ENCODE data around the gene CLEC2B.

DNA sequence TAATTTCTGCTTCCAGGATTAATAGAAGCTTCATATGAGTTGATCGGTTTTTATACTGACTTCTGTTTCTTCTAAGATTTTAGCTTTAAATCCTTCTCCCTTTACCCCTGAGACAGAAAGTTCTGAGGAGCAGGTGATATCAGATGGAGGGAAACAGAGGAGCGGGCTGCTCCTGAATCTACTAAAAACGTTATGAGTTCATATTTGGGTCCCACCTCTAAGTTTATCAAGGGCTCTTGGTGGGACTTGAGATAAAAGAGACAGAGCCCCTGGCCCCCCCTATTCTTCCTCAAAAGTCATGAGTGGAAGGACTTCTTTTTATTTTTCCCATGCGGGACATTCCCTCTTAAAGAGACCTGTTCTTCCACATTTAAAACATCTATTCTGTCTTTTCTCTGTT is 39.2 kb upstream of the CLEC2B start:
- no peak for TF ChIP-seq EZH2 (IDR thresholded peaks at IDR 0.05; ENCODE audit: borderline replicate concordance, low read depth, low read length, severe bottlenecking)
- TF ChIP-seq, protein P1, sequence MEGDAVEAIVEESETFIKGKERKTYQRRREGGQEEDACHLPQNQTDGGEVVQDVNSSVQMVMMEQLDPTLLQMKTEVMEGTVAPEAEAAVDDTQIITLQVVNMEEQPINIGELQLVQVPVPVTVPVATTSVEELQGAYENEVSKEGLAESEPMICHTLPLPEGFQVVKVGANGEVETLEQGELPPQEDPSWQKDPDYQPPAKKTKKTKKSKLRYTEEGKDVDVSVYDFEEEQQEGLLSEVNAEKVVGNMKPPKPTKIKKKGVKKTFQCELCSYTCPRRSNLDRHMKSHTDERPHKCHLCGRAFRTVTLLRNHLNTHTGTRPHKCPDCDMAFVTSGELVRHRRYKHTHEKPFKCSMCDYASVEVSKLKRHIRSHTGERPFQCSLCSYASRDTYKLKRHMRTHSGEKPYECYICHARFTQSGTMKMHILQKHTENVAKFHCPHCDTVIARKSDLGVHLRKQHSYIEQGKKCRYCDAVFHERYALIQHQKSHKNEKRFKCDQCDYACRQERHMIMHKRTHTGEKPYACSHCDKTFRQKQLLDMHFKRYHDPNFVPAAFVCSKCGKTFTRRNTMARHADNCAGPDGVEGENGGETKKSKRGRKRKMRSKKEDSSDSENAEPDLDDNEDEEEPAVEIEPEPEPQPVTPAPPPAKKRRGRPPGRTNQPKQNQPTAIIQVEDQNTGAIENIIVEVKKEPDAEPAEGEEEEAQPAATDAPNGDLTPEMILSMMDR (IDR thresholded peaks at IDR 0.05; ENCODE audit: borderline replicate concordance, extremely low read depth, low read length, poor library complexity, severe bottlenecking): no peak
